ENCODE measurements around the gene AGBL1.
"Not testable (repeated sequence)": the region's sequence is repeated elsewhere in the genome, so short reads cannot be mapped to it uniquely, and the experiment has no call there.

The AGBL1 gene

GRCh38 chr15:86876387-86876944, 796.8 kb downstream of the AGBL1 start:
- no peak for DNase-seq (ENCODE audit: low read depth)
- TF ChIP-seq CTCF (conservative IDR thresholded peaks at IDR 0.05; ENCODE audit: control insufficient read depth, insufficient read depth, low read depth, low read length): no peak
- no peak overlapping the region for H3K4me3 ChIP-seq (ENCODE audit: control insufficient read depth, low read depth, low read length)

GRCh38 chr15:86877171-86877631, 797.5 kb downstream of the AGBL1 start:
- TF ChIP-seq CTCF (conservative IDR thresholded peaks at IDR 0.05; ENCODE audit: control insufficient read depth, insufficient read depth, low read depth, low read length): no peak
- H3K4me3 ChIP-seq (ENCODE audit: control insufficient read depth, low read depth, low read length): no peak overlapping the region
- DNase-seq (ENCODE audit: low read depth): no peak

GRCh38 chr15:86878844-86879243, 799.2 kb downstream of the AGBL1 start:
- not testable (repeated sequence) for DNase-seq (ENCODE audit: low read depth); H3K4me3 ChIP-seq (ENCODE audit: control insufficient read depth, low read depth, low read length)

GRCh38 chr15:86879250-86880229, 799.9 kb downstream of the AGBL1 start:
- no peak for TF ChIP-seq CTCF (conservative IDR thresholded peaks at IDR 0.05; ENCODE audit: control insufficient read depth, insufficient read depth, low read depth, low read length)
- no peak for DNase-seq (ENCODE audit: low read depth)
- no peak overlapping the region for H3K4me3 ChIP-seq (ENCODE audit: control insufficient read depth, low read depth, low read length)

GRCh38 chr15:86885616-86886015, 805.9 kb downstream of the AGBL1 start:
- no peak for TF ChIP-seq CTCF (conservative IDR thresholded peaks at IDR 0.05; ENCODE audit: control insufficient read depth, insufficient read depth, low read depth, low read length)

GRCh38 chr15:86892774-86893449, 813.2 kb downstream of the AGBL1 start:
- DNase-seq (ENCODE audit: low read depth): no peak
- H3K4me3 ChIP-seq (ENCODE audit: control insufficient read depth, low read depth, low read length): no peak overlapping the region
- no peak for TF ChIP-seq CTCF (conservative IDR thresholded peaks at IDR 0.05; ENCODE audit: control insufficient read depth, insufficient read depth, low read depth, low read length)

More at GRCh38 chr15:86885616-86886015, 805.9 kb downstream of the AGBL1 start:
- H3K4me3 ChIP-seq (ENCODE audit: control insufficient read depth, low read depth, low read length): no peak overlapping the region
- no peak for DNase-seq (ENCODE audit: low read depth)

- H3K4me3 ChIP-seq (ENCODE audit: control insufficient read depth, low read depth, low read length): no peak overlapping the region
- DNase-seq (ENCODE audit: low read depth): no peak
- TF ChIP-seq CTCF (conservative IDR thresholded peaks at IDR 0.05; ENCODE audit: control insufficient read depth, insufficient read depth, low read depth, low read length): no peak
These were observed 814.6 kb downstream of the AGBL1 start for GRCh38 chr15:86894269-86894668.

All from fibroblast of mammary gland (primary cell).